Liver (tissue), 9 donors: Measurements from ENCODE around the gene SLC25A14. TPM values are rescaled to one million over a fixed set of nuclear protein-coding genes. Genes with fewer than 3 reads are reported as not detected.

Experiments used
- DNase-seq: peaks from one replicate; pipeline ENCODE4 v3.0.0-alpha.2; 2017; ENCODE audit warnings: low spot score
- H3K27ac ChIP-seq, 2 donors: one replicate each; pipeline ENCODE4 v1.7.0; 2013; ENCODE audit warnings: inconsistent platforms in 2 of 2, low read length in 2 of 2, control low read depth in 1 of 2, low read depth in 1 of 2, mild to moderate bottlenecking in 1 of 2
- H3K27me3 ChIP-seq, 4 donors: one replicate each; pipeline versions ENCODE4 v1.6.1 to v1.7.0; 2013; ENCODE audit warnings: low read length in 3 of 4, inconsistent platforms in 1 of 4, mild to moderate bottlenecking in 1 of 4, moderate library complexity in 1 of 4; ENCODE audit not compliant: control insufficient read depth in 4 of 4, insufficient read depth in 4 of 4
- H3K36me3 ChIP-seq, 4 donors: one replicate each; pipeline versions ENCODE4 v1.6.1 to v1.7.0; 2013; ENCODE audit warnings: low read length in 3 of 4, mild to moderate bottlenecking in 3 of 4, low read depth in 1 of 4, moderate library complexity in 1 of 4; ENCODE audit not compliant: control insufficient read depth in 4 of 4, insufficient read depth in 3 of 4
- H3K4me1 ChIP-seq, 4 donors: one replicate each; pipeline versions ENCODE4 v1.6.1 to v1.7.0; 2013; ENCODE audit warnings: low read length in 3 of 4, mild to moderate bottlenecking in 3 of 4, moderate library complexity in 1 of 4; ENCODE audit not compliant: control insufficient read depth in 4 of 4, insufficient read depth in 4 of 4
- H3K4me3 ChIP-seq, 3 donors: one replicate each; pipeline versions ENCODE4 v1.6.1 to v1.7.0; 2013; ENCODE audit warnings: low read length in 3 of 3, control low read depth in 1 of 3, low read depth in 1 of 3, mild to moderate bottlenecking in 1 of 3
- H3K9ac ChIP-seq, 2 donors: one replicate each; pipeline ENCODE4 v1.7.0; 2013; ENCODE audit warnings: low read length in 2 of 2, mild to moderate bottlenecking in 2 of 2, moderate library complexity in 2 of 2, control low read depth in 1 of 2, low read depth in 1 of 2
- H3K9me3 ChIP-seq, 4 donors: one replicate each; pipeline versions ENCODE4 v1.6.1 to v1.7.0; 2013; ENCODE audit warnings: low read length in 3 of 4; ENCODE audit not compliant: control insufficient read depth in 4 of 4
- EGR1 ChIP-seq, 2 donors: IDR thresholded peaks; 2 replicates each; pipeline ENCODE4 v1.6.1; 2016 to 2018; ENCODE audit warnings: antibody characterized with exemption in 2 of 2, low read depth in 2 of 2
- FOXA1 ChIP-seq: IDR thresholded peaks from 2 replicates; pipeline ENCODE4 v1.6.1; 2016; ENCODE audit warnings: antibody characterized with exemption
- GABPA ChIP-seq, 2 donors: IDR thresholded peaks in 1 of 2; conservative IDR thresholded peaks in 1 of 2; 2 replicates each; pipeline ENCODE4 v1.6.1; 2016; ENCODE audit warnings: antibody characterized with exemption in 2 of 2, mild to moderate bottlenecking in 1 of 2, moderate library complexity in 1 of 2
- HNF4A ChIP-seq, 2 donors: conservative IDR thresholded peaks; 2 replicates each; pipeline ENCODE4 v1.6.1; 2016; ENCODE audit warnings: antibody characterized with exemption in 2 of 2, mild to moderate bottlenecking in 2 of 2
- HNF4G ChIP-seq: IDR thresholded peaks from 2 replicates; pipeline ENCODE4 v1.6.1; 2016; ENCODE audit warnings: antibody characterized with exemption
- JUND ChIP-seq, 2 donors: IDR thresholded peaks; 2 replicates each; pipeline ENCODE4 v1.6.1; 2016; ENCODE audit warnings: antibody characterized with exemption in 2 of 2
- NR2F2 ChIP-seq: IDR thresholded peaks from 2 replicates; pipeline ENCODE4 v1.6.1; 2016; ENCODE audit warnings: antibody characterized with exemption
- RAD21 ChIP-seq, 2 donors: IDR thresholded peaks; 2 replicates each; pipeline ENCODE4 v1.6.1; 2016; ENCODE audit warnings: antibody characterized with exemption in 2 of 2, mild to moderate bottlenecking in 2 of 2
- RXRA ChIP-seq, 2 donors: IDR thresholded peaks; 2 replicates each; pipeline ENCODE4 v1.6.1; 2017 to 2018; ENCODE audit warnings: antibody characterized with exemption in 2 of 2, mild to moderate bottlenecking in 1 of 2
- SP1 ChIP-seq: IDR thresholded peaks from 2 replicates; pipeline ENCODE4 v1.6.1; 2018; ENCODE audit warnings: antibody characterized with exemption, mild to moderate bottlenecking
- TAF1 ChIP-seq: conservative IDR thresholded peaks from 2 replicates; pipeline ENCODE4 v1.6.1; 2016; ENCODE audit warnings: antibody characterized with exemption, mild to moderate bottlenecking
- YY1 ChIP-seq: IDR thresholded peaks from 2 replicates; pipeline ENCODE4 v1.6.1; 2016; ENCODE audit warnings: antibody characterized with exemption, mild to moderate bottlenecking
- WGBS: extraction: QIAGEN DNeasy Blood & Tissue Kit; methylation state at CpG from one replicate; pipeline ENCODE4 v1.1.7; 2013; 5-methylcytosine and 5-hydroxymethylcytosine counted together
- polyA plus RNA-seq, 2 donors: library from polyadenylated mRNA; stranded (reverse) in 1 of 2; unstranded in 1 of 2; fragments of 200-250 nt in 1 of 2; fragments of >200 nt in 1 of 2; fragmentation: Nextera tagmentation in 1 of 2; extraction: Ambion mirVana in 1 of 2; gene quantifications; one replicate each; pipeline versions ENCODE4 v1.2.1 to v1.2.3, GENCODE V29; 2013 to 2015
- total RNA-seq, 2 donors: library from RNA; depleted of rRNA; stranded (reverse); fragments of >200 nt; gene quantifications; one replicate each; pipeline ENCODE4 v1.2.3, GENCODE V29; 2014
- TF ChIP-seq, protein P1 (sequence below): IDR thresholded peaks from 2 replicates; pipeline ENCODE4 v1.6.1; 2016; ENCODE audit warnings: antibody characterized with exemption
- TF ChIP-seq, protein P2 (sequence below): IDR thresholded peaks from 2 replicates; pipeline ENCODE4 v1.6.1; 2016; ENCODE audit warnings: antibody characterized with exemption
- TF ChIP-seq, protein P3 (sequence below): IDR thresholded peaks from 2 replicates; pipeline ENCODE4 v1.6.1; 2016; ENCODE audit warnings: antibody characterized with exemption, mild to moderate bottlenecking
- TF ChIP-seq, protein P4 (sequence below): IDR thresholded peaks from 2 replicates; pipeline ENCODE4 v1.6.1; 2016; ENCODE audit warnings: antibody characterized with exemption
- donor health status: healthy.
- donor health status: healthy.
- donor health status: healthy.
- donor health status: healthy.
- donor health status: healthy.

SLC25A14 gene
- total and polyA plus RNA-seq, 4 donors: 2.7 to 5.8 (median 4.7) TPM

DNA sequence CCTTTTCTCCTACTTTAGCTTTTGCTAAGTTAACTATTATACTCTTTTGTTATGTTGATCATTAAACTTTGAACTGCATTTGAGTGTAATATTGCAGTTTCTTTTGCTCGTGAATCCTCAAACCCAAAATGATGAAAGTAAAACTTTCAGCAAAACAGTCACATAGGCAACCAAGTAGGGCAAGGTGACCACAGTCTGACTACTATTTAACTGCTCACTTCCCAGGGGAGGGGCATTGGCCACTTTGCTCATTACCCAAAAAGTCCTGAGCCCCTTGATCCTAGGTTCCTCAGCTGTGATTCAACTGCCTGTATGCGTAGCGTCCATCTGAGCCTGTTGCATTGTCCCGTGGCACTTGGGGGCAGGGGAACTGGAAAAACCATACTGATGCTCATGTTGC lies 79.0 kb downstream of the SLC25A14 start:
- Histone ChIP-seq H3K9ac (no peak overlapping the region), H3K36me3 (peaks cover 0 to 4% (median 0%) of the 10 kb centered on the region in 4 donors), H3K27ac (no peak overlapping the region), H3K4me3 (no peak overlapping the region), H3K4me1 (no peaks in the 10 kb centered on the region), H3K9me3 (no peaks in the 10 kb centered on the region), H3K27me3 (no peaks in the 10 kb centered on the region)
- WGBS: 90% methylated on average over 4 of the region's 4 CpGs
- DNase-seq: no peak
- TF ChIP-seq NR2F2 (no peak), TAF1 (no peak), SP1 (no peak), EGR1 (IDR thresholded peaks at IDR 0.05; ENCODE audit: low read depth in 2 of 2) (no peak), RXRA (IDR thresholded peaks at IDR 0.05) (no peak), HNF4A (conservative IDR thresholded peaks at IDR 0.05) (no peak), HNF4G (no peak), GABPA (IDR thresholded peaks at IDR 0.05 in 1 of 2, conservative IDR thresholded peaks at IDR 0.05 in 1 of 2) (no peak), YY1 (no peak)
- TF ChIP-seq, protein P1, sequence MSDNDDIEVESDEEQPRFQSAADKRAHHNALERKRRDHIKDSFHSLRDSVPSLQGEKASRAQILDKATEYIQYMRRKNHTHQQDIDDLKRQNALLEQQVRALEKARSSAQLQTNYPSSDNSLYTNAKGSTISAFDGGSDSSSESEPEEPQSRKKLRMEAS: no peak
- TF ChIP-seq, protein P2, sequence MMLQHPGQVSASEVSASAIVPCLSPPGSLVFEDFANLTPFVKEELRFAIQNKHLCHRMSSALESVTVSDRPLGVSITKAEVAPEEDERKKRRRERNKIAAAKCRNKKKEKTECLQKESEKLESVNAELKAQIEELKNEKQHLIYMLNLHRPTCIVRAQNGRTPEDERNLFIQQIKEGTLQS: no peak
- TF ChIP-seq, protein P3, sequence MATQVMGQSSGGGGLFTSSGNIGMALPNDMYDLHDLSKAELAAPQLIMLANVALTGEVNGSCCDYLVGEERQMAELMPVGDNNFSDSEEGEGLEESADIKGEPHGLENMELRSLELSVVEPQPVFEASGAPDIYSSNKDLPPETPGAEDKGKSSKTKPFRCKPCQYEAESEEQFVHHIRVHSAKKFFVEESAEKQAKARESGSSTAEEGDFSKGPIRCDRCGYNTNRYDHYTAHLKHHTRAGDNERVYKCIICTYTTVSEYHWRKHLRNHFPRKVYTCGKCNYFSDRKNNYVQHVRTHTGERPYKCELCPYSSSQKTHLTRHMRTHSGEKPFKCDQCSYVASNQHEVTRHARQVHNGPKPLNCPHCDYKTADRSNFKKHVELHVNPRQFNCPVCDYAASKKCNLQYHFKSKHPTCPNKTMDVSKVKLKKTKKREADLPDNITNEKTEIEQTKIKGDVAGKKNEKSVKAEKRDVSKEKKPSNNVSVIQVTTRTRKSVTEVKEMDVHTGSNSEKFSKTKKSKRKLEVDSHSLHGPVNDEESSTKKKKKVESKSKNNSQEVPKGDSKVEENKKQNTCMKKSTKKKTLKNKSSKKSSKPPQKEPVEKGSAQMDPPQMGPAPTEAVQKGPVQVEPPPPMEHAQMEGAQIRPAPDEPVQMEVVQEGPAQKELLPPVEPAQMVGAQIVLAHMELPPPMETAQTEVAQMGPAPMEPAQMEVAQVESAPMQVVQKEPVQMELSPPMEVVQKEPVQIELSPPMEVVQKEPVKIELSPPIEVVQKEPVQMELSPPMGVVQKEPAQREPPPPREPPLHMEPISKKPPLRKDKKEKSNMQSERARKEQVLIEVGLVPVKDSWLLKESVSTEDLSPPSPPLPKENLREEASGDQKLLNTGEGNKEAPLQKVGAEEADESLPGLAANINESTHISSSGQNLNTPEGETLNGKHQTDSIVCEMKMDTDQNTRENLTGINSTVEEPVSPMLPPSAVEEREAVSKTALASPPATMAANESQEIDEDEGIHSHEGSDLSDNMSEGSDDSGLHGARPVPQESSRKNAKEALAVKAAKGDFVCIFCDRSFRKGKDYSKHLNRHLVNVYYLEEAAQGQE: no peak

DNA sequence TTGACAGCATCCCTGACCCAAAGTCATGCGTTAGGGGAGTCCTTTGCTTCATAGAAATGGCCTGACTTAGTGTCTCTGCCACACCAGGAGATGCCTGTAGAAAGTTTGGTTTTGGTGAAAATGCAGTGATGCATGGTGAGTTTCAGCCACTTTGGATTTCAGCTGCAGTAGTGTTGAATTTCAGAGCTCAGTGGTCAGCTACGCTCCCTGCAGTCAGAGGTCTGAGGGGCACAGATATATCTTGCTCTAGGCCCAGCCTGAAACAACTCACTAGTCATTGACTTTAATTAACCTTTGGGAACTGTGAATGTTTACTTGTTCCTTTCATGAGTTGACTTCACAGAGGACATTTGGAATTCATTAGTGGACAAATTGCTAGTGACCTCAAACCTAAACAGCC lies 79.5 kb downstream of the SLC25A14 start:
- 91% methylated on average over 2 of the region's 2 CpGs for WGBS
- no peak overlapping the region for H3K4me3 ChIP-seq
- H3K4me1 ChIP-seq: no peaks in the 10 kb centered on the region
- TF ChIP-seq NR2F2: no peak
- TF ChIP-seq YY1: no peak
- TF ChIP-seq JUND (IDR thresholded peaks at IDR 0.05): no peak
- no peak for TF ChIP-seq GABPA (IDR thresholded peaks at IDR 0.05 in 1 of 2, conservative IDR thresholded peaks at IDR 0.05 in 1 of 2)
- TF ChIP-seq, protein P1: no peak
- TF ChIP-seq FOXA1: no peak
- TF ChIP-seq, protein P4, sequence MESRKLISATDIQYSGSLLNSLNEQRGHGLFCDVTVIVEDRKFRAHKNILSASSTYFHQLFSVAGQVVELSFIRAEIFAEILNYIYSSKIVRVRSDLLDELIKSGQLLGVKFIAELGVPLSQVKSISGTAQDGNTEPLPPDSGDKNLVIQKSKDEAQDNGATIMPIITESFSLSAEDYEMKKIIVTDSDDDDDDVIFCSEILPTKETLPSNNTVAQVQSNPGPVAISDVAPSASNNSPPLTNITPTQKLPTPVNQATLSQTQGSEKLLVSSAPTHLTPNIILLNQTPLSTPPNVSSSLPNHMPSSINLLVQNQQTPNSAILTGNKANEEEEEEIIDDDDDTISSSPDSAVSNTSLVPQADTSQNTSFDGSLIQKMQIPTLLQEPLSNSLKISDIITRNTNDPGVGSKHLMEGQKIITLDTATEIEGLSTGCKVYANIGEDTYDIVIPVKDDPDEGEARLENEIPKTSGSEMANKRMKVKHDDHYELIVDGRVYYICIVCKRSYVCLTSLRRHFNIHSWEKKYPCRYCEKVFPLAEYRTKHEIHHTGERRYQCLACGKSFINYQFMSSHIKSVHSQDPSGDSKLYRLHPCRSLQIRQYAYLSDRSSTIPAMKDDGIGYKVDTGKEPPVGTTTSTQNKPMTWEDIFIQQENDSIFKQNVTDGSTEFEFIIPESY: no peak
- TF ChIP-seq RAD21 (IDR thresholded peaks at IDR 0.05): no peak
- TF ChIP-seq SP1: no peak
- no peak for TF ChIP-seq HNF4A (conservative IDR thresholded peaks at IDR 0.05)
- no peak for TF ChIP-seq HNF4G
- no peak for TF ChIP-seq RXRA (IDR thresholded peaks at IDR 0.05)
- no peak for TF ChIP-seq TAF1
- TF ChIP-seq, protein P2: no peak
- TF ChIP-seq, protein P3: no peak
- H3K36me3 ChIP-seq: peaks cover 0 to 4% (median 0%) of the 10 kb centered on the region in 4 donors
- no peaks in the 10 kb centered on the region for H3K27me3 ChIP-seq
- no peaks in the 10 kb centered on the region for H3K9me3 ChIP-seq
- H3K9ac ChIP-seq: no peak overlapping the region
- no peak overlapping the region for H3K27ac ChIP-seq
- no peak for DNase-seq
